GM18499 (cell line): ENCODE measurements around the gene KRT40.
"Not testable (repeated sequence)": the region's sequence is repeated elsewhere in the genome, so short reads cannot be mapped to it uniquely, and the experiment has no call there.

Source experiments
- ATAC-seq: cut with Tn5 transposase; IDR thresholded peaks from one replicate; pipeline ENCODE4 v1.9.1; 2021; ENCODE audit warnings: moderate number of reproducible peaks; ENCODE audit not compliant: insufficient read depth, unreplicated experiment

The KRT40 gene

DNA sequence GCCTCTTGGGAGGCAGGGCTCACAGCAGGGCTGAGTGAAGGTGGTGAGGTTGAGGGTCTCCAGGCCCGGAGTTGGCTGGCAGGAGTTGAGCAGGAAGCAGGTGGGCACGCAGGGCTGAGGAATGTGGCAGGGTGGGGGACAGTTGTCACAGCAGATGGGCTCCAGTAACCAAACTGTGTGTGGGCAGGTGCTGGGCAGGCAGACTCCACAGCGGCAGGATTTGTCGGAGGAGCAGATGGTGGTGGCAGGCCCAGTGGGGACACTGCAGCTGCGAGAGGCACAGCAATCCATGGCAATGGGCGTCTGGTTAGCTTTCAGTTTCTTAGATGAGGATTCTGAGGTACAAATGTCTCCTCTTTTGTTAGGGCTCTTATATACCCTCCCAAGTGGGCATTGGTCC lies 15.4 kb upstream of the KRT40 start, which contains the start of gene KRTAP3-2:
Gene KRTAP3-2, minus strand, starts transcription at position 344 of the 400 bp plus-strand sequence. Its CDS starts 53 bp downstream, at position 291.
- ATAC-seq, result not testable (repeated sequence)

DNA sequence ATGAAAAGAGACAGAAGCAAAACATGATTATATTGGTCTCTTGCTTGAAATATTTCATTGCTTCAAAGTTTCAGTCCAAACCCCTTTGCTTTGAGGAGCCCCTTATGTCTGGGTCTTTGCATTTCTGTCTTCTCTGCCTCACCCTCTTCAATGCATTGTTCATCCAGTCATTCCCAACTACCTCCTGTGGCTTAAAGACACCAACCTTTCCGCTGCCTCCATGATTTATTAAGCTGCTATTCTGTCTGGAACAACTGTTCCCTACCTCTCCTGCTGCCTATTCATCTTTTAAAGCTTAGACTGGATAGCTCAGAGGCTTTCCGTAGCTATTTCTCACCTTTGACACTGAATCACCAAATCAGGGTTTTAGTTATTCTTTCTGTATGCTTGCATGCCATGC lies 13.2 kb upstream of the KRT40 start:
- ATAC-seq, result no peak

DNA sequence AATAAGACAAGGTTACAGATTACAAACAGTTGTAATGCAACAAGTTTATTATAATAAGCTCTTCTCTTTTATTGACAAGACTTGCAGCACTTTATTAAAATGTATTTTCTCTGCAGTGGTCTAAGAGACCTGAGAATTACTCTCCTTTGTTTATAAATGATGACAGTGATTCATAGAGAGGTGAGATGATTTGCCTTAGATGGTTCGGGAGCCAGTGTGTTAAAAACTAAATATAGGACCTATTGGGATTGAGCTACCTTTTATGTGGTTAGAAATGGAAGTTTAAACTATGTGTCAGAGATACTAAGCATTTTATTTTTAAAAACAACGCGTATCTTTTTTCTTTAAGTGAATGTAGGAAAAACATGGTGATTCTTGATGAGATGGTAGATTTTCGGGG lies 12.7 kb upstream of the KRT40 start:
- no peak for ATAC-seq

DNA sequence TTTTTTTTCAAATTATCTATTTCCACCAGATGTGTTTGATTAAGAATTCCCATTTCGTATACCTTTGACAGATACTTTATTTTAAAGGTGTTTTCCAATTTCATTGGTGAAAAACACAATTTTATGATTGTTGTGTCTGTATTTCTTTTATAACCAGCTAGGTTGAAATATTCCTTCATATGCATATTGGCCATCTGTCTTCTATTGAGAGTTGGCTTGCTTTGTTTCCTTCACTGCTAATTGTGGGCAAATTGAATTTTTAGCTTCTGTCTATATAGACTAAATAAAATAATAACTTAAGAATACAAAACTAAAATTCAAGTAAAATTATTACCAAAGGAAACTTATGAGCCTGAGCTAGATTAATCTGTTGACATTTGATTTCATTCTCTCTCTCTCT lies 11.0 kb upstream of the KRT40 start:
- no peak for ATAC-seq

DNA sequence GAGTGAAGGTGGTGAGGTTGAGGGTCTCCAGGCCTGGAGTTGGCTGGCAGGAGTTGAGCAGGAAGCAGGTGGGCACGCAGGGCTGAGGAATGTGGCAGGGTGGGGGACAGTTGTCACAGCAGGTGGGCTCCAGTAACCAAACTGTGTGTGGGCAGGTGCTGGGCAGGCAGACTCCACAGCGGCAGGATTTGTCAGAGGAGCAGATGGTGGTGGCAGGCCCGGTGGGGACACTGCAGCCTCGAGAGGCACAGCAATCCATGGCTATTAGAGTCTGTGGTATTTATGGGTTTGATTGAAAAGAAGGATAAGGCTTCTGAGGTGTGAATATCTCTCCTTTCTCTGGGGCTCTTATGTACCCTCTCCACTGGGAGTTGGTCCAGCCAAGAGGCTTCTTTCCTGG lies 9.7 kb upstream of the KRT40 start, which contains the start of gene KRTAP3-3:
Gene KRTAP3-3, minus strand, starts transcription at position 326 of the 400 bp plus-strand sequence. Its CDS starts 67 bp downstream, at position 259.
- no peak for ATAC-seq

DNA sequence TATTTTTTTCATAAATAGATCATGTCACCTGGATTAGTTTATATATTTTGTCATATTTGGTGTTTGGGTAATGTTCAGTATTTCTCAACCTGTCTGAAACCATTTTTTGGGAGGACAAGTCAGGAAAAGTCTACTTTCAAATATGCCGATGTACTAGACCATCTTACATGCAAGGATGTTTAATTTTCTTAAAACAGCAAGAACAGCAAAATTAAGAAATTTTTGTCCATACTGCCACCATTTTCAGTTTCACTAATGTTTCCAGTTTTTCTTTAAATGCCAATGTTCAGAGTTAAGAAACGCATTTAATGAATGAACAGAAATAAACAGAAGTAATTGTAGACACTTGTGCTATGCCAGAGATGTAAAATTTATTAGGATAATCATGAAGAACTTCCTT lies 9.0 kb upstream of the KRT40 start:
- ATAC-seq, result no peak

DNA sequence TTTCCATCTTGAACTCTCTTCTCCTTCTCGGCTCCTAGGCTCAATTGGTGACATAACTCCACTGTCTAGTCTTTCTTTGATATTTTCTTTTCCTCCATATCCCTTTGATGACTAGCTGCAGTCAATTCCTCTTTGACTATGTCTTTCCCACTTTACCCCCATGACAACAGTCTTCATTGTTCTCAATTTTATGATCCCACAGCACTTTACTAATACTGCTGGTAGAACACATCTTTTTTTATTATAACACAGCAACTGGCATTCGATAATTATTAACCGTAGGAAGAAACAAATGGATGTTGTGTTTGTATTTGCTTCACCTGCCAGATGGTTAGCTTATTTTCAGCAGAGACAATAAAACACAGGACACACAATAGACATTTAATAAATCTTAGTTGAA lies 8.5 kb upstream of the KRT40 start:
- ATAC-seq, result no peak

DNA sequence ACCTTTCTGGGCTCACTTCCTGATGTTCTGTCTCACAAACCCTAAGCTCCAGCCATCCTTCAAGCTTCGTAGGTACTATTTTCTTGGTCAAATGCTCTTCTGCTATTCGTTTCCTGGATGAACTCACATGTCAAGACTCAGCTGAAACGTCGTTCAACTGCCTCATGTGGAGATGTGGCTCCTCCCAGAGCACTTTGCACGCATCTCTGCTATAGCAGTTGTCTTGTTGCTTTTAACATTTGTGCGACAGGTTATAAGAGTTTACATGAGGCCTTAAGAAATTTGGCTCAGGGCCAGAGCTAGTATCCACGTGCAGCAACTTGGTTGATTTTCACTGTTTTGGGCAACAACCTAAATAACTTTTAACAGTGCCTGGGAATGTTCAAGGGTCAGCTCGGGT lies 2.8 kb upstream of the KRT40 start:
- ATAC-seq, result no peak

DNA sequence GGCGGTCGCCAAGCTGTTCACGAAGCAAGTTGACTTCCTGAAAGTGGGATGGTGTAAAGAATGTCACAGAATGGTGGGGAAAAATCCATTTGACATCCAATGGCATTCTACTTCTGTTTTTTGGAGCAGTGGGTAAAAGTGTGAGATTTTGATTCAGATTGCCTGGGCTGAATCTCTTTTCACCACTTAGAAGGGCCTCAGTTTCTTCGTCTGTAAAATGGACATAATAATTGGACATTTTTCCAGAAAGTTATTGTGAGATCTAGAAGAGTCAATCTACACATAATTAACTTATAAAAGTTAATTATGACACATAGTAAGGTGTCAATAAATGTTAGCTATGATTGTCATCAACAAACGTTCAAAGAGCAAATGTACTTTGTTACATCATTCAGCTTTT lies 3.0 kb downstream of the KRT40 start:
- ATAC-seq, result no peak

DNA sequence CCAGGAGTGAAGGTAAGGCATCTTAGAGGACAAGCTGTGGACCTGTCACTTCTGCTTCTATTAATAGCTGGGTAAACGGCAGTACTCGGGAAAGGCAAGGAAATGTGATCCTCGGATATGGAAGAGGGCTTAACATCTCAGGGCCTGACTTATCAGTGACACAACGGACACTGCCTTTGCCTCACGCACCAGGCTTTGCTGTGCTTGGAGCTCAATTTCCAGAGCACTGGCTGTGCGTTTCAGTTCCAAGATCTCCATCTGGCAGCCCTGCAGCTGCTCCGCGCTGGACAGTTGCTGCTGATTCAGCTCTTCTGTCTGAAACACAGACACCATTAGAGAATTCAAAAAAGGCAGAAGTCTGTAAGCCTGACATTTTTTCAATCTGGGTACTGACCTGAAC lies 3.5 kb downstream of the KRT40 start:
- ATAC-seq, result no peak

DNA sequence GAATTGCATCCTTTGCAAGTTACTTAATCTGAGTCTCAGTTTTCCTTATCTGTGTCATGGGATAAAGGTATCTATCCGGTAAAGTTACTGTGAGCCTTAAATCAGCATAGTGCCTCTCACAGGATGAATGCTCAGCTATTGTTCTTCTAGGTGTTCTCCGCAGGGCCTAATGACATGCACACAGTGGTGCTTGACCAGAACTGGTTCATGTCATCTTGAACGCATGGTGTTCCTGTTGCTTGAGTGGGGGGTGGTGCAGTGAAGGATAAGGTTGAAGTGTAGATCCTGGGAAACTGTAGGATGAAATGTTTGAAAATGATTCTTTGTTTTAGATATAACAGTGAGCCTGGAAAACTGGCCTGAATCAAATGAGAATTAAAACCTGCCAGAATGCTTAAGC lies 4.0 kb downstream of the KRT40 start:
- no peak for ATAC-seq

DNA sequence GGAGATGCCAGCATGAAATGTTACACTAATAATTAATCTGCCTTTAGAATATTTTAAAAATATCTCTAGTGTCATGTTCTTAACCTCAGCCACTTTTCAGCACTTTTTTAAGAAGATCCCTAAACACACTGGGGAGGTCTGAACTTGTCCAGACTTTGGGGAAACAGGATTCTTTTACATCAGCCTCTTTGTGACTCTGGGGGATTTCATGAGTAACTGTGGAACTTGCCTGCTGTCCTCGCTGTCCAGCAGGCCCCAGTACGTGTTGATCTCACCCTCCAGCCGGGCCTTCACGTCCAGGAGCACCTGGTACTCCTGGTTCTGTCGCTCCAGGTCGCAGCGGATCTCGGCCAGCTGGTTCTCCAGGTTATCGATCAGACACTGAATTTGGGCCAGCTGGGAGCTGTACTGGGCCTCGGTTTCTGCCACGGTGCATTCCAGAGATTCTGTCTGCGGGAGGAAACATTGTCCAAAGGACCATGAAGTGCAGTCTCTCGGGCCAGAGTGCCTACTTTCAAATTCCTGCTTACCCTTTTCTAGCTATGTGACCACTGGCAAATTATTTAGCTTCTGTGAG lies 5.5 kb downstream of the KRT40 start:
- ATAC-seq, result no peak

DNA sequence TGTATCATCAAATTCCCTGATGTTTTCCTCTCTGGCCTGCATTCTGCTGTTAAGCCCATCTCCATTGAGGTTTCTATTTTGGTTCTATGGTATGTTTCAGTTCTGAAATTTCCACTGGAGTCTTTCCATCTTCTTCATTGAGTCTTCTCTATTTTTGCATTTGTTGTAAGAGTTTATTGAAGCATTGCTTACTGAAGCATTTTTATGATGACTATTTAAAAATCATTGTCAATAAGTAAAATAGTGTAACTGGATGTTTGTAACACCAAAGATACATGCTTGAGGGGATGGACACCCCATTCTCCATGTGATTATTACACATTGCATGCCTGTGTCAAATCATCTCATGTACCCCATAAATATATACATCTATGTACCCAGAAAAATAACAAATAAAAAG lies 8.6 kb downstream of the KRT40 start:
- ATAC-seq, result no peak

DNA sequence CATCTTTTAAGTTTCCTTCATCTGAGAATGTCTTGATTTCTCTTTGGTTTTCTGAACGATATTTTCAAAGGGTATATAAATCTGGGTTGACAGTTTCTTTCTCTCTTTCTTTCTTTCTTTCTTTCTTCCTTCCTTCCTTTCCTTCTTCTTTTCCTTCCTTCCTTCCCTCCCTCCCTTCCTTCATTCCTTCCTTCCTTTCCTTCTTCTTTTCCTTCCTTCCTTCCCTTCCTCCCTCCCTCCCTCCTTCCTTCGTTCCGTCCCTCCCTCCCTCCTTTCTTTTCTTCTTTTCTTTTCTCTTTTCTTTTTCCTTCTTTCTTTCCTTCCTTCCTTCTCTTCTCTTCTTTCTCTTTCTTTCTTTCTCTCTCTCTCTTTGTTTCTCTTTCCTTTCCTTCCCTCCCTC lies 9.8 kb downstream of the KRT40 start:
- no peak for ATAC-seq

DNA sequence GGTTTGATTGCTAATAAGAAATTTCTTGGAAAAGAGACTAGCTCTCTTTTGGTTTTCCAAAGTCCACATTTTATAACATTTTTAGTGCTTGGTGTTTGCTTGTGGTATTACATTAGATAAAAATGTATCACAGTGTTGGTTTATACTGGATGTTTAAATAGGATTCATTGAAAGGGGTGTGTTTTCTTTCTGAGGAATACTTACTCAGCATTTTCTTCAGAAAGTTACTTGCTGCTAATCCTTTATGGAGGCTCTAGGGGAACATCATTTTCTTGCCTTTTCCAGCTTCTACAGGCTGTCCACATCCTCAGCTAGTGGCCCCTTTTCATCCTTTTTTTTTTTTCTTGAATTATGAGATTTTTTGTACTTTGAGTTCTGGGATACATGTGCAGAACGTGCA lies 16.5 kb downstream of the KRT40 start:
- no peak for ATAC-seq

DNA sequence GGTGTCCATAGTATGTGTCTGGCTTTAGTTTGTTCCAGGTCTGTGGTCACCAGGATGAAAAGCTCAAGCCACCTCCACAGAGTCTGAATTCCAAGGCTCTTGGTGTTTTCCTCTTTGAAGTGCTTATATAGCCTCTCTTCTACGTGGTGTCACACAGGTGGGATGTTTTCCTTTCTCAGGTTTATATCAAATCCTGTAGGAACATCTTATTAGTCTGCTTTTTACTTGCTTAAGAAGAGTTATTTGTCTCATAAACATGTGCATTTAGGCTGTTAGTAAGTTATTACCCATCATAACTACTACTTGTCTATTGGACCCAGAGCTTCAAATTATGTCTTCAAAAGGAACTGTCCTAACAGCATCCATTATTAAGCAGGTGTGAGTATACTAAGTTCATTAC lies 17.3 kb downstream of the KRT40 start, which contains the start of gene KRT39:
Gene KRT39, minus strand, starts transcription at position 101 of the 400 bp plus-strand sequence. Its CDS starts 92 bp downstream, at position 9.
- ATAC-seq, result no peak

DNA sequence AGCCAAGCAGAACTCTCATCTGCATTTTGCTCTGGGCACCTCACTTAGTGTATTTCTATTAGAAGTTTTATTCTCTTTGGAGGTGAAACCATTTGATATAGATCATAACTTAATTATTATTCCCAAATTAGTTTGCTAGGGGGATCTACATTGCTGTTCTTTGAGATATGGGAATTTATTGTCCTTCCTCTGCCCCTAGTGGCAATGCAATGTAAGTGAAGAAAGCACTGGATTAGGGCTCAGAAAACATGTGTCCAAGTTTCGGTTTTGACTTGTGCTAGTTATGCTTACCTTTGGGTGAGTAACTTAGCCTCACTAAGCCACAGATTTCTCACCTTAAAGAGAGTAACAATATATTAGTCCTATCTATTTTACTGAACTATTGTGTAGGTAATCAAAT lies 20.3 kb downstream of the KRT40 start:
- ATAC-seq, result no peak

DNA sequence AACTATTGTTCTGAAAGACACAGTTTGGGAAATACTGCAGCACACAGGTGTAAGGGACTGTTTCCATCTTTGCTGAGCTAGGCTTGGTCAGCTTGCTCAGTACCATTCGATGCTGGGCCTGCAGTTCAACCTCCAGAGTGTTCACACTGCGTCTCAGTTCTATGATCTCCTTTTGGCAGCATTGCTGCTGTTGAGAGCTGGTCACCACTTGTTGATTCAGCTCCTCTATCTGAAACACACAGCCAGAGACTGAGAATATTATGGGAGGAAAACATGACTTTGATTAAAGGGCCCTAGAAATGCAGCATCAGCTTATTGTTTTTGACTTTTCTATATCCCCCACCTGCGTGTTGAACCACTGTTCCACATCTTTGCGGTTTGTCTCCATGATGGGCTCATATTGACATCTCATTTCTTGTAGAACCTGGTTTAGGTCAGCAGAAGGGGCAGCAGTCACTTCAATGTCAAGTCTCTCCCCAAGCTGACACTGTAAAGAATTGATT lies 22.0 kb downstream of the KRT40 start:
- ATAC-seq, result no peak

DNA sequence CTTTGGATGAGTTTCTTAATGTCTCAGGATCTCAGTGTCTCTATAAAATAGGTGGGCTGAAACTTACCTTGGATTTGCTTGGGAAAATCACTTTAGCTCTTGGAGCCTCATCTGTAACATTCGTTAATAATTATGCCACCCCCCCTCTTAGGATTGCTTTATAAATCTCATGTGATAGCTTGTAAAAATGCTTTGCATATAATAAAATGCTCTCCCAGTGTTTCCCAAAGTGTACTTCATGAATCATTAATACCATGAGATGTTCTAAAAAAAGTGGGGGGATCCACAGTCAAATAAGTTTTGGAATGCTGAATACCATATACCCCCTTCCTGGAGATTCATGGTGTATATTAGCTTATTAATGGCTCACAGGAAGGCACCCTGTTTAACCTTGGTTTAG lies 22.5 kb downstream of the KRT40 start:
- ATAC-seq, result no peak

DNA sequence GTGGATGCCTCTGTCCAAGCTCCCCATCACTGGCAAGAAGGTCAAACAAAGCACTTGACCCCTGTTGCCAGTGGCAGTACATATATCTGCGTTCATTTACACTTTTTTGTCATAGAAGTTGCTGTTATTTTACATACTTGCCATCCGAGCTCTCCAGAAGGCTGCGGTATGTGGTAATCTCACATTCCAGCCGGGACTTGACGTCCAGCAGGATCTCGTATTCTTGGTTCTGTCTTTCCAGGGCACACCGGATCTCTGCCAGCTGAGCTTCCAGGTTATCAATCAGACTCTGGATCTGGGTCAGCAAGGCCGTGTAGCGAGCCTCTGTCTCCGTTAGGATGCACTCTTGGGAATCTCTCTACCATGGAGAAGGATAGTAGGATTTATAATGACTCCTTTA lies 24.0 kb downstream of the KRT40 start:
- ATAC-seq, result no peak

DNA sequence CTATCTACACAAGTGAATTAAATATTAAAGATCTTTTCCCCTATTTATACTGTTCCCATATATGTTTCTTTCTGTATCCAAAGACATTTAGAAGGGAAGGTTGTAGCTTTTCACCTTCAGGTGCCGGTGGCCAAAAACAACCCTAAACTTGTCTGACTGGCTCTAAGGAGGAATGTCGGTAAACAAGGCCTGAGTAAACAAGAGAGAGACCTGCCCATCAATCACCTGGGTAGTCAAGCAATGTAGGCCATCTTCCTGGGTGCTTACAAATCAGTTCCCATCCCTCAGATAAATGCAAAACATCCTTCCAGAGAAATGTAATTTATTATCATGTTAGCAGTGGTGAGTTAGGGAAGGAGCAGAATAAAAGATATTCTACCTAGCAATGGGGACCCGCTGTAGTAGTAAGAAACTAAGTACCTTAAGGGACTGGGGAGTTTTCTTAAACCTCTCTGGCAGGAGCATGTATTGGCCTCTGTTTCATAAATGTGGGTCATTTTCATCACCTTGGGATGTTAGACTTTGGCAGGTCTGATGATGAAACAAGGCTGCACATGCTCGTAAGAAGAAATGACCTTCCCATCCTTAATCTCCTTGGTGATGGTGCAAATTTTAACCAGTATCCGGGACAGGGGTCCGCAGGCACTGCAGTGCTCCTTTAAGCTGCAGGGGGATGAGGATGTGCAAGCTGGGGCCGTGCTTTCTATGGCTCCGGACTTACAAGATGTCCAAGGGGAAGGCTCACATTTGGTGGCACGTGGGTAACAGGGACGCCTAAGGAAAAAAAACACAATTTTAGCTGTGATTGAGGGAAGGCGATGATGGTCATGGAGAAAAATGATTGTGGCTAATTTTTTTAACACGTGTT lies 25.8 kb downstream of the KRT40 start:
- ATAC-seq, result no peak
